Psoas muscle (tissue), 8 donors: Measurements from ENCODE around the gene TBC1D22A. TPM values are rescaled to one million over a fixed set of nuclear protein-coding genes. Genes with fewer than 3 reads are reported as not detected.

Experiments
- ATAC-seq, 4 donors: fragments of 200-7000 bp; cut with Tn5 transposase; one replicate each; pipeline ENCODE4 v1.9.1; 2020; ENCODE audit warnings: moderate library complexity in 3 of 4, mild to moderate bottlenecking in 2 of 4
- DNase-seq, 2 donors: peaks; one replicate each; pipeline ENCODE4 v3.0.0-alpha.2; 2020
- H3K27ac ChIP-seq: fragments of 200-600 bp; one replicate; pipeline ENCODE4 v1.8.0; 2022
- H3K27me3 ChIP-seq, 3 donors: fragments of 200-600 bp in 1 of 3; one replicate each; pipeline versions ENCODE4 v1.6.1 to v1.8.0; 2013 to 2022; ENCODE audit warnings: low read length in 2 of 3, mild to moderate bottlenecking in 2 of 3, moderate library complexity in 1 of 3; ENCODE audit not compliant: insufficient read depth in 3 of 3
- H3K36me3 ChIP-seq, 2 donors: fragments of 200-600 bp in 1 of 2; one replicate each; pipeline versions ENCODE4 v1.6.1 to v1.8.0; 2013 to 2022; ENCODE audit warnings: low read depth in 1 of 2, mild to moderate bottlenecking in 1 of 2, moderate library complexity in 1 of 2; ENCODE audit not compliant: insufficient read depth in 1 of 2
- H3K4me1 ChIP-seq: fragments of 200-600 bp; one replicate; pipeline ENCODE4 v1.8.0; 2022
- H3K4me3 ChIP-seq: fragments of 200-600 bp; one replicate; pipeline ENCODE4 v1.8.0; 2022; ENCODE audit warnings: mild to moderate bottlenecking
- H3K9me3 ChIP-seq: fragments of 200-600 bp; one replicate; pipeline ENCODE4 v1.8.0; 2022
- CTCF ChIP-seq: fragments of 200-600 bp; IDR thresholded peaks from one replicate; pipeline ENCODE4 v1.8.0; 2022; ENCODE audit warnings: antibody characterized with exemption
- WGBS, 3 donors: extraction: QIAGEN DNeasy Blood & Tissue Kit; methylation state at CpG; one replicate each; pipeline versions ENCODE4 v1.1.6 to v1.1.7; 2013; 5-methylcytosine and 5-hydroxymethylcytosine counted together
- intact Hi-C, 2 donors: fragments of 100-400 bp; cut with DNase I; formaldehyde crosslinking; loops; one replicate each; pipeline versions ENCODE4 v1.11.0 to v1.14.2; 2022
- polyA plus RNA-seq, 3 donors: library from polyadenylated mRNA; stranded (reverse); fragments of 200-250 nt; gene quantifications; one replicate each; pipeline ENCODE4 v1.2.3, GENCODE V29; 2013
- total RNA-seq, 4 donors: library from RNA; stranded (reverse); fragmentation: NEBNext Ultra II Directional in 2 of 4; extraction: Animal tissue kit (Norgen Biotek cat#: 25700) in 2 of 4; gene quantifications; one replicate each; pipeline versions ENCODE4 v1.2.1 to v1.2.4, GENCODE V29; 2021 to 2023
- donor health status: healthy with polysubstance abuse.
- donor health status: DM: no; HTN: no; CAD: no; lungs with moderate emphysema.
- donor health status: Bipolar disorder and iron deficiency.
- donor health status: healthy.
- donor health status: DM: yes; HTN: yes; CAD: no.
- donor health status: DM: no; HTN: no; CAD: no.
- donor health status: DM: no; HTN: no; CAD: no.
- donor health status: DM: yes; HTN: yes; CAD: no.

Gene TBC1D22A
- total and polyA plus RNA-seq, 7 donors = 11.7 to 25.0 (median 18.9) TPM

GRCh38 chr22:46994265-46994664 lies 231.8 kb downstream of the TBC1D22A start:
- intact Hi-C loops = no loop called here
- no peaks in the 10 kb centered on the region for H3K9me3 ChIP-seq
- H3K36me3 ChIP-seq = peaks cover 0 to 21% of the 10 kb centered on the region in 2 donors
- H3K27me3 ChIP-seq = no peaks in the 10 kb centered on the region
- no peak for TF ChIP-seq CTCF
- WGBS, 3 donors = 85 to 89% (median 88%) methylated on average over 11 of the region's 11 CpGs
- ATAC-seq = no peak
- no peaks in the 10 kb centered on the region for H3K4me1 ChIP-seq
- no peak for DNase-seq
- H3K27ac ChIP-seq = no peak overlapping the region
- H3K4me3 ChIP-seq = no peak overlapping the region

GRCh38 chr22:46994983-46995382 lies 232.5 kb downstream of the TBC1D22A start:
- Histone ChIP-seq H3K27ac (no peak overlapping the region), H3K27me3 (no peaks in the 10 kb centered on the region), H3K9me3 (no peaks in the 10 kb centered on the region), H3K4me1 (no peaks in the 10 kb centered on the region), H3K36me3 (peaks cover 0 to 21% of the 10 kb centered on the region in 2 donors), H3K4me3 (no peak overlapping the region)
- ATAC-seq = no peak
- 86 to 91% (median 86%) methylated on average over 13 of the region's 13 CpGs for WGBS, 3 donors
- TF ChIP-seq CTCF = no peak
- intact Hi-C loops = no loop called here
- DNase-seq = no peak

GRCh38 chr22:46995501-46996360 lies 233.3 kb downstream of the TBC1D22A start:
- Histone ChIP-seq H3K4me1 (no peaks in the 10 kb centered on the region), H3K27ac (no peak overlapping the region), H3K4me3 (no peak overlapping the region), H3K9me3 (no peaks in the 10 kb centered on the region), H3K27me3 (no peaks in the 10 kb centered on the region), H3K36me3 (peaks cover 0 to 21% of the 10 kb centered on the region in 2 donors)
- no peak for DNase-seq
- no peak for TF ChIP-seq CTCF
- ATAC-seq = no peak
- WGBS, 3 donors = 93 to 97% (median 95%) methylated on average over 24 of the region's 24 CpGs
- intact Hi-C loops = no loop called here

GRCh38 chr22:46996595-46997310 lies 234.3 kb downstream of the TBC1D22A start:
- H3K27ac ChIP-seq = no peak overlapping the region
- ATAC-seq (no peak), DNase-seq (no peak)
- H3K36me3 ChIP-seq = peaks cover 0 to 18% of the 10 kb centered on the region in 2 donors
- intact Hi-C loops = no loop called here
- H3K27me3 ChIP-seq = no peaks in the 10 kb centered on the region
- H3K4me3 ChIP-seq = no peak overlapping the region
- H3K9me3 ChIP-seq = no peaks in the 10 kb centered on the region
- 85 to 93% (median 88%) methylated on average over 11 of the region's 11 CpGs for WGBS, 3 donors
- no peak for TF ChIP-seq CTCF
- H3K4me1 ChIP-seq = no peaks in the 10 kb centered on the region
